HG03342 (cell line): ENCODE data around the gene TGFBR3.
"Not testable (repeated sequence)": the region's sequence is repeated elsewhere in the genome, so short reads cannot be mapped to it uniquely, and the experiment has no call there.

Source experiments
- ATAC-seq: cut with Tn5 transposase; IDR thresholded peaks from one replicate; pipeline ENCODE4 v1.9.1; 2021; ENCODE audit warnings: mild to moderate bottlenecking, moderate library complexity; ENCODE audit not compliant: unreplicated experiment

TGFBR3 gene

DNA sequence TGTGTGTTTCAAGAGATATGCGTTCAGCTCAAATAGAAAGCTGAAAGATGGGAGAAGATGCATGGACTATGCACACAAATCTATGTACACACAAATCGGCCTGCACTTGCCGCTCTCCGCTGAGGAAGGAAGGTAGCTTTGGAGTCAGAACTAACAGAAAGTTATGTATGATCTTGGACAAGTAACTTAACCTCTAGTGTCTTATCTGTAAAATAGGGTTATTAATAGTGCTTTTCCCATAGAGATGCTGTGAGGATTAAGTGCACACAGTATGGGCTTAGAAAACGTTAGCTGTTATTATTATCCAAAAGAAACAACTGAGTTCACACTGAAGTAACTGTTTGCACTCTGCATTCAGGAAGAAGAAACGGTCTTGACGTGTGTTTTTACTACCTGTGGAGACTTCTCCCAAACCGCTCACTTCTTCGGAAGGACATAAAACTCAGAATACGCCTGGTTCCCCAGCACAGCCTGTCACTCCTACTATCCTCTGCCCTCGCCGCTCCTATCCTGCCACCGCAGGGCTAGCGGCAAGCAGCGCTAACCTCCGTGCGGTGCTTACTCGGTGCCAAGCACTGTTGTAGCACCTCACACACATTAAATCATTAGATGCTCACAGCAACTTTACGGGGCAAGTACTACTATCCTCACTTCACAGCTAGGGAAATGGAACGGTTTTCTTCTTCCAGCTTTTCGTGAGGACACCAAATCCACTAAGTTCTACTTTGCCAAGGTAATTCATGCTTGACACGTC, 1.3 kb downstream of the TGFBR3 start:
- ATAC-seq = no peak

GRCh38 chr1:91883470-91883869, 2.5 kb downstream of the TGFBR3 start:
- ATAC-seq = no peak

- ATAC-seq = no peak
Observed at GRCh38 chr1:91881280-91881679, 4.7 kb downstream of the TGFBR3 start.

DNA sequence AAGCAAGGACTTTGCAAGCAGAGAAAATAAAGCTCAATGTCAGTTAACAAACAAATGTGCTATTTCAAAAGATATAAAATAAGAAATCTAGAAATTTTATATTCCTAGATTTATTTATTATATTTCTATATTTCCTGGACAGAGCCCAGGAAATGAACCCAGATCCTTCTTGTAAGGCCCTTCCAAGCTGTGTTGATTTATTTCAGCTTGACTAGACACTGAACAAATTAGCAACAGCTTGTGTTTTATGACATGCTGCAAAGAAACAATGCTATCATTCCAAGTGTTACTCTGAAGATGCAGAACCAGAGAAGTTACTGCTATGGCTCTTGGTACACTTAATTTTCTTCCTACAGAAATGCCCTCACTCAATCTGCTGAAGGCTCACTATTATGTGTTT, 6.2 kb downstream of the TGFBR3 start:
- no peak for ATAC-seq

GRCh38 chr1:91877574-91878208, 8.3 kb downstream of the TGFBR3 start:
- ATAC-seq = no peak

DNA sequence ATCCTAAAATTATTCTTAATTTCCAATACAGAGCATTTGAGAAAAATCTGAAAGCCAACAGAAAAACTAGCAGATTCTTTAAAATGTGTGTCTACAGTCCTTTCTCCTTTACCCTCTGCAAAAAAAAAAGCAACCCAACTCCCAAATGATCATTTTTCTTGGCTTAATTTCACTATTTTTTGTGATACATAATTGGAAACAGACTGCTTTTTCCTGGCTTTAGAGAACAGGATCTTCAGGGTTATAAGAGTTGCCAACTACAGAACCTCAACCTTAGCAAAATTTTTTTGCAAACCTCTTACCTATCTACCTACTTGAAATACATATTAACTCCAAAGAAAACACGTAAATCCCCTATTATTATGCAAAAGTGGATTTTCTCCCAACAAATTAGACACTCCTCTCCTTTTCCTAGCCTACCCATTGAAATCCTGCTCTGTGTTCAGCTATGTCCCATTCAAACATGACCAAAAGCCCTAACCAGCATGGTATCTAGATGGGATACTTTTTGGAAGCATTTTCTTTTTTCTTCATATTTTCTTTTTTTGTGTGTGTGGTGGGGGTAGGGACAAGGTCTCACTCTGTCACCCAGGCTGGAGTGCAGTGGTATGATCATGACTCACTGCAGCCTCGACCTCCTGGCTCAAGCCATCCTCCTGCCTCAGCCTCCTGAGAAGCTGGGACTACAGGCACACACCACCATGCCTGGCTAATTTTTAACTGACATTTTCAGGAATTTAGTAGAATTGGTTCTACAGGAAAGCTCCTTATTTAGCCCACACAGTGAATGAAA, 9.0 kb downstream of the TGFBR3 start:
- ATAC-seq = no peak

DNA sequence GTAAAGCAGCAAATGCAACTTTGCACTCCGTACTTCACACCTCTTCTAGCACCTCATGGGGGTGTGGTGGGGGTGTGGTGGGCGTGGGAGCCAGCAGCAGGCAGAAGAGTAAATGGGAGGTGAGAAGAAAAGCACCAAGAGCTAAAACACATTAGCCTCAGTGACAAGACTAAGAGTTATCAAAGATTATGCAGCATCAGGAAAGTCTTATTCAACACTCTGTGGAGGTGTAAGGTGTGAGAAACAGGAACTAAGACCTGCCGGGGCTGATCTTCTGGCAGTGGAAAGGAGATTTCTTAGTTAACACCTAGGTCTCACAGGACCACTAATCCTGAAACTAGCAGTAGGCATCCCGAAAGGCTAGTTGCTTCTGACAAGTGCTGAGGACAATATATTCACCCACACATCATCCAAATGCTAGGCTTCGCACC, 9.9 kb downstream of the TGFBR3 start:
- peak; percentile 94 for ATAC-seq

DNA sequence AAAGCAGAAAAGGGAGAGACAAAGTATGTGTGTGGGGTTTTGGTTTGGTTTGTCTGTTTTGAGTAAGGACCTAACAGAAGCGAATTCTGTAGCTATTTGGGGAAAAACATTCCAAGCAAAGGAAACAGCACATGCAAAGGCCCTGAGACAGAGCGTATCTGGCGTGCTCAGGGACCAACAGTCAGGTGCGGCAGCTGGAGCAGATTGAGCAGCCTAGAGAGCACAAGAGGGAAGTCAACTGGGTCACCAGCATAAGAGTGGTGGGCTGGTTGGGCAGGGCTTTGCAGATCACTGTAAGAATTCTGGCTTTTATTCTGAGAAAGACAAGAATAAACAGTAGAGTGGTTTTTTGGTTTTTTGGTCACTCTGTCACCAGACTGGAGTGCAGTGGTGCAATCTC, 11.8 kb downstream of the TGFBR3 start:
- ATAC-seq = no peak

- ATAC-seq = no peak
Observed at GRCh38 chr1:91872559-91873081, 13.3 kb downstream of the TGFBR3 start.

DNA sequence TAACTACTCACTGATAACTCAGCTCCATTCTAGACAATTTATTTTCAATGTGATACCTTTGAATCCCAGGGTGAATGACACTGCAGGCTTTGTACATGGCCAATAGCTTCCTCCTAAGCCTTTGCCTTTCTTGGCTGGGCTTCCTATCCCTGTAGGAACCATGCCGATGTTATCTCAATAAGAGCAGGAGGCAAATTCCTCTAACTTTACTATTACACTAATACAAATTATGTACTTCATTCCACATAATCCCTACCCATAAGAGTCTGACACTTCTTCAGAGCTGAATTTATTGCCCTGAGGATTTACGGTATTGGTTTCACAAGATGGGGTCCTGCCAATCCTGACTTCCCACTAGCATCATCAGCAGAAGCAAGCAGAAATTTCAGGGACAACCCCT, 14.0 kb downstream of the TGFBR3 start:
- no peak for ATAC-seq

- ATAC-seq = no peak
Observed at GRCh38 chr1:91870322-91870721, 15.6 kb downstream of the TGFBR3 start.

GRCh38 chr1:91866425-91866824, 19.5 kb downstream of the TGFBR3 start:
- ATAC-seq = no peak

DNA sequence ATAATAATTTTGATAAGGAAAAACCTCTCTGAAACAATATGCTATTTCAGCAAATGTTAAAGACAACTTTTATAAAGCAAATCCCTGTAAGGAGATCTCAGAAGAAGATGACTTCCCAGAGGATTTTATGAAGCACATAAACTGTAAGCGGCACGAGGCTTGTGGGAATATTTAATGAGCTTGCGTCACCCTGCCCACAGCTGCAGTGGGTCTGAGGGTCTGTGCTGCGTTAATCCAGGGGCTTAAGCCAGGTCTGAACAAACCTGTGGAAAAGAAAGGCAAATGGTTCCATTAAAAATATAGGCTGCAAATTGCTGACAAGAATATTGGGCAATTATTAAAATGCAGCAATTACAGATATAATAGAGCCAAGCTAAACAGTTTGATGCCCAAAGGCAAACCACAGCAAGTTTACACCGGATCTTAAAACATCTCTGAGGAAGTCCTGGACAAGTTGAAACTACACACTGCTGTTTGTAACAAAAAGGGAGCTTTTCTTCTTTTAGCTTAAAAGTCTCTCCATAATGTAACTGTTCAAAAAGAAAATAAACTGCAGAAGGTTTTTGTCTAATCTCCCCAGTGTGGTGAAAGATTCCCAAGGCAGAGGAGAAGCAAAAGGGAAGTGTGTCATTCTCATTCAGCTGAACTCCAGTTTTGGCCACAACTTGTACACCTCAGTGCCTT, 21.8 kb downstream of the TGFBR3 start:
- no peak for ATAC-seq

- no peak for ATAC-seq
Observed at GRCh38 chr1:91863498-91863897, 22.5 kb downstream of the TGFBR3 start.

- ATAC-seq = no peak
Observed at GRCh38 chr1:91862120-91862519, 23.8 kb downstream of the TGFBR3 start.

GRCh38 chr1:91857557-91858239, 28.3 kb downstream of the TGFBR3 start:
- no peak for ATAC-seq

DNA sequence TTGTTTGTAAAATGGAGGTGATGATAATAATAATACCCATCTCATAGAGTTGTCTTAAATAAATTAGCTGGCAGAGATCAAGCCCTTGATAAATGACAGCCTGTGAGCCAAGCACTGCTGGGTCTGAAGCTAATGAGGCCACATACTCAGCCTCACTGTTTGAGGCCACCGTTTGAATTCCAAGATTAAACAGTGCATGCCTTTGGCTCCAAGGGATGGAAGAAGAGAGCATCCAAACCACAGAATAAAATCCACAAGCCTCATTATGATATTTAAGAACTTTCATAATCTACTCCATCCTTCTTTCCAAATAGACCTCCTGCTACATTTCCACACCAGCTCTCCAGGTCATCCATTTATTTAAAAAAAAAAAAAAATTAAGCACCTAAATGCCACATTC, 29.0 kb downstream of the TGFBR3 start:
- no peak for ATAC-seq

DNA sequence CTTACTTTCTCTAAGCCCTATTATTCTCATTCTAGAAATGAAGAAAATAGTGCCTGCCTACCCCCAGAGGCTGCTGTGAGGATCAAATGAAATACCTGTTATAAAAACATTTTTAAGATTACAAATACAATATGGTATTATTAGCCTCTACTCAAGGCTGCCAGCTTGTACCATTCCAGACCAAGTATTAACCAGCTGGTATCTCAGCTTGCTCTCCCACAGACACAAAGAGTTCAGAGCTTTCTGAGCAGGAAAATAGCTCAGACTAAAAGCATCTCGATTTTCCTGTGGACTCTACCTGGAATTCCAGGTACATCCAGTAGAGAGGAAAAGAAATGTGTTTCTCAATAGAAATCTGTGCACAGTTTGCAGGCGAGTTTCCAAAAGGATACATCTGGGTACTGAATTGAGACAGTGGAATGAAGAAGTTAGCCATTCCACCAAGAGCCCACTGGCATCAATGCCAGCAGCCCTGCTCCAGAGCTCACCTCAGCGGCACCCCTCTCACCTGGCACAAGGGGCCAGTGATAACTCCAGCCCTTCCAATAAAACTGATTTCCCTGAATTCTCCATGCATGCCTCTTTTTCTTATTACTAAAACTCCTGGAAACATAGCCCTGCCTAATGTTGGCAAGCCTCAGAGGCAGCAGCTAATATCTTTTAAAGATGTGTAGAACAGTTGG, 31.0 kb downstream of the TGFBR3 start:
- ATAC-seq = no peak

GRCh38 chr1:91853397-91853796, 32.6 kb downstream of the TGFBR3 start:
- ATAC-seq = no peak

DNA sequence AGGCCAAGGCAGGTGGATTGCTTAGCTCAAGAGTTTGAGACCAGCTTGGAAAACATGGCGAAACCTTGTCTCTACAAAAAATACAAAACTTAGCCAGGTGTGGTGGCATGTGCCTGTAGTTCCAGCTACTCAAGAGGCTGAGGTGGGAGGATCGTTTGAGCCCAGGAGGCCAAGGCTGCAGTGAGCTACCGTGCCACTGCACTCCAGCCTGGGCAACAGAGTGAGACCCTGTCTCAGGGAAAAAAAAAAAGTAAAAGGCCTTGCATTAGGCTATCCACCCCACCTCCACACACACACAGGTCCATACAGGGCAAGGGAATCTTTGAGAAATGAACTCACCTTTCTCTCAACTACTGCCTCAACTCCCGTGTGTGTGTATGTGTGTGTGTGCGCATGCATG, 33.9 kb downstream of the TGFBR3 start:
- ATAC-seq = not testable (repeated sequence)
